A549 (cell line): ENCODE results near the gene LAMA2.

Experiments
- CHD4 ChIP-seq: fragments of 200-600 bp; sonication (generic); IDR thresholded peaks from 2 replicates; pipeline ENCODE4 v1.6.1; 2016; ENCODE audit warnings: antibody characterized with exemption, mild to moderate bottlenecking, borderline replicate concordance
- CTCF ChIP-seq: fragments of >200 bp; sonication (Bioruptor Twin); formaldehyde crosslinking; IDR thresholded peaks from 3 replicates; pipeline ENCODE4 v1.5.1; 2016
- EP300 ChIP-seq, 2 experiments: fragments of >200 bp; sonication (Bioruptor Twin); formaldehyde crosslinking; IDR thresholded peaks; 2 replicates in 1 of 2; 3 replicates in 1 of 2; pipeline ENCODE4 v1.6.1; 2016 to 2017
- ESRRA ChIP-seq: fragments of 150-350 bp; IDR thresholded peaks from 2 replicates; pipeline ENCODE4 v1.6.1; 2014; ENCODE audit warnings: mild to moderate bottlenecking, low read length, borderline replicate concordance
- MYC ChIP-seq: IDR thresholded peaks from 2 replicates; pipeline ENCODE4 v1.6.1; 2012; ENCODE audit warnings: mild to moderate bottlenecking, inconsistent platforms, low read length, improper control_type of control experiment, borderline replicate concordance
- NFE2L2 ChIP-seq: fragments of 150-350 bp; conservative IDR thresholded peaks from 2 replicates; pipeline ENCODE4 v1.6.1; 2014; ENCODE audit warnings: low read length
- POLR2A ChIP-seq: IDR thresholded peaks from 2 replicates; pipeline ENCODE4 v1.6.1; 2012; ENCODE audit warnings: mild to moderate bottlenecking, low read length
- POLR2AphosphoS2 ChIP-seq: conservative IDR thresholded peaks from 2 replicates; pipeline ENCODE4 v1.6.1; 2012; ENCODE audit warnings: low read length, improper control_type of control experiment, inconsistent platforms
- ZNF302 ChIP-seq: fragments of 250-450 bp; sonication (Bioruptor Pico); IDR thresholded peaks from 2 replicates; pipeline ENCODE4 v1.9.0; 2021; ENCODE audit warnings: inconsistent platforms, mild to moderate bottlenecking, moderate library complexity

DNA sequence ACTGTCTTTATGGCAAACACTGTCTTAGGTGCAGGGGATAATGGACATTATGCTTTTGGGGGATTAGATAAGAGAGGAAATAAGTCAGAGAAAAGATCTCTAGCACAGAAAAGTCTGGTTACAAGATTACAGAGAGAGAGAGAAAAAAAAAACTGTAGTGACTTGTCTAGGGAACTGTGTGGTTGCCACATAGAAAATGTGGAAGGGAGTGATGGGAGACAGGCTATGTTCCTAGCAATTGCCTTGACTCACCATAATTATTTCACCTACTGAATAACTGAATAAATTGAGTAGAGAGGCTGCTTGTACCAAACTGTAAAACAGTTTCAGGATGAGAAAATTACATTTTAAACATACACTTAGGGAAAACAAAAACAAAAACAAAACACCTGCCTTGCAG, 229.7 kb downstream of the LAMA2 start:
- TF ChIP-seq CTCF (no peak), ESRRA (no peak), POLR2A (no peak), ZNF302 (CRISPR knock-in tag) (no peak), CHD4 (no peak), EP300 (IDR thresholded peaks at IDR 0.05) (no peak), POLR2AphosphoS2 (no peak), MYC (no peak), NFE2L2 (no peak)
